Right lobe of liver (tissue), 6 donors: Measurements from ENCODE around the gene TRAK2. TPM values are rescaled to one million over a fixed set of nuclear protein-coding genes. Genes with fewer than 3 reads are reported as not detected.
A peak's percentile ranks its signal among the peaks of the same experiment; 100 is the strongest.
"Not testable (repeated sequence)": the region's sequence is repeated elsewhere in the genome, so short reads cannot be mapped to it uniquely, and the experiment has no call there.

Experiments
- ATAC-seq, 4 donors: fragments of 200-7000 bp; cut with Tn5 transposase; one replicate each; pipeline ENCODE4 v1.9.1; 2020; ENCODE audit warnings: mild to moderate bottlenecking in 4 of 4, moderate library complexity in 4 of 4
- DNase-seq, 3 donors: peaks; one replicate each; pipeline ENCODE4 v3.0.0-alpha.2; 2020
- H3K27ac ChIP-seq, 3 donors: fragments of 200-600 bp; one replicate each; pipeline ENCODE4 v1.8.0; 2022
- H3K27me3 ChIP-seq, 2 donors: fragments of 200-600 bp; one replicate each; pipeline ENCODE4 v1.8.0; 2022
- H3K36me3 ChIP-seq, 4 donors: fragments of 200-600 bp; sonication (generic) in 1 of 4; one replicate each; pipeline versions ENCODE4 v1.5.1 to v1.8.0; 2017 to 2022; ENCODE audit warnings: control low read depth in 1 of 4
- H3K4me1 ChIP-seq, 4 donors: fragments of 200-600 bp; sonication (generic) in 1 of 4; one replicate each; pipeline versions ENCODE4 v1.5.1 to v1.8.0; 2017 to 2022; ENCODE audit warnings: control low read depth in 1 of 4
- H3K4me3 ChIP-seq, 3 donors: fragments of 200-600 bp; one replicate each; pipeline ENCODE4 v1.8.0; 2022
- H3K9me3 ChIP-seq, 4 donors: fragments of 200-600 bp; sonication (generic) in 1 of 4; one replicate each; pipeline versions ENCODE4 v1.5.1 to v1.8.0; 2017 to 2022; ENCODE audit warnings: control low read depth in 1 of 4
- CTCF ChIP-seq, 4 donors: fragments of 200-600 bp in 3 of 4; fragments of 450-650 bp in 1 of 4; IDR thresholded peaks; one replicate each; pipeline versions ENCODE4 v1.5.1 to v1.8.0; 2016 to 2022; ENCODE audit warnings: antibody characterized with exemption in 4 of 4, mild to moderate bottlenecking in 2 of 4
- POLR2A ChIP-seq: fragments of 450-650 bp; IDR thresholded peaks from one replicate; pipeline ENCODE4 v1.6.1; 2017; ENCODE audit warnings: antibody characterized with exemption, mild to moderate bottlenecking
- WGBS: methylation state at CpG from one replicate; pipeline ENCODE4 v1.1.6; 2018; ENCODE audit warnings: low coverage, low lambda C conversion rate; ENCODE audit not compliant: insufficient coverage; ENCODE audit errors: missing lambda C conversion rate; 5-methylcytosine and 5-hydroxymethylcytosine counted together
- intact Hi-C, 2 donors: fragments of 100-400 bp; cut with DNase I; formaldehyde crosslinking; loops; one replicate each; pipeline versions ENCODE4 v1.11.2 to v1.14.1; 2022
- total RNA-seq, 6 experiments: library from RNA; depleted of rRNA in 2 of 6; stranded (reverse); fragments of >200 nt in 2 of 6; fragmentation: NEBNext Ultra II Directional in 3 of 6; extraction: Animal tissue kit (Norgen Biotek cat#: 25700) in 3 of 6; gene quantifications; one replicate each; pipeline versions ENCODE4 v1.1.0 to v1.2.4, GENCODE V29; 2016 to 2023
- donor health status: DM: no; HTN: yes; CAD: no.
- donor health status: DM: no; HTN: no; CAD: no.
- donor health status: DM: no; HTN: no; CAD: no.
- donor health status: DM: no; HTN: yes; CAD: no.
- donor health status: DM: no; HTN: yes; CAD: no.

TRAK2 gene
- total RNA-seq, 6 experiments from 2014 or later = 13.3 to 18.4 (median 14.2) TPM

DNA sequence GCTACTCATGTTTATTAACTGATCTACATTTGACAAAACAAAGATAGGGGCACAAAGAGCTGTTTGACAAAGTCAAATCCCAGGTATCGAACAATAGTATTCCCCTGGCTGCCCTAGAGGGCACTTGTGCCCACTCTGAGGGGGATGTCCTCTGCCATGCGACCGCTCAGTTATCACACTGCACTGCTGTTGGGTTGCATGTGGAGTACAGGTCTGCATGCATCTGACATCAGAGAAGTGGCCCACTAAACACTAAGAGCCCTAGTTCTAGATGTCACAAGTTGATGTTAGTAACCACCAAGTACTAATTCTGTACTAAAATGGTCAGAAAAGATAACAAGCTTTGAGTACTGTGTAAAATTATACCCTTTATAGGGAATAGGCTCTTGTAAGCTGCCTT is 74.0 kb downstream of the TRAK2 start:
- 100% methylated on average over 3 of the region's 3 CpGs for WGBS
- Histone ChIP-seq H3K27me3 (no peaks in the 10 kb centered on the region), H3K4me1 (no peaks in the 10 kb centered on the region), H3K36me3 (peaks cover 0 to 12% (median 4%) of the 10 kb centered on the region in 4 donors), H3K9me3 (no peaks in the 10 kb centered on the region), H3K4me3 (no peak overlapping the region), H3K27ac (no peak overlapping the region)
- ATAC-seq (no peak), DNase-seq (no peak)
- no peak for TF ChIP-seq POLR2A
- TF ChIP-seq CTCF (IDR thresholded peaks at IDR 0.05) = no peak
- intact Hi-C loops = no loop called here

DNA sequence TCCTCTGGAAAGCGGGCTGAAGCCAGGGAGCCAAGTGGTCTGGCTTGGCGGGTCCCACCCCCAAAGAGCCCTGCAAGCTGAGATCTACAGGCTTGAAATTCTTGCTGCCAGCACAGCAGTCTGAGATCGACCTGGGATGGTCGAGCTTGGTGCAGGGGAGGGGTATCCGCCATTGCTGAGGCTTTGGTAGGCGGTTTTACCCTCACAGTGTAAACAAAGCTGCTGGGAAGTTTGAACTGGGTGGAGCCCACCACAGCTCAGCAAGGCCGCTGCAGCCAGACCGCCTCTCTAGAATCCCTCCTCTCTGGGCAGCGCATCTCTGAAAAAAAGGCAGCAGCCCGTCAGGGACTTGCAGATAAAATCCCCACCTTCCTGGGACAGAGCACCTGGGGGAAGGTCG is 81.5 kb downstream of the TRAK2 start:
- intact Hi-C loops = loop anchor here in 1 of 2 donors (10.0 kb wide), 1 partner anchor 115 kb away; no protein-coding TSS in a partner anchor
- 100% methylated on average over 1 of the region's 11 CpGs for WGBS
- H3K4me1 ChIP-seq = no peaks in the 10 kb centered on the region
- TF ChIP-seq POLR2A (no peak), CTCF (IDR thresholded peaks at IDR 0.05) (no peak)
- no peak overlapping the region for H3K27ac ChIP-seq
- H3K9me3 ChIP-seq = no peaks in the 10 kb centered on the region
- DNase-seq (no peak), ATAC-seq (no peak)
- no peaks in the 10 kb centered on the region for H3K36me3 ChIP-seq
- no peak overlapping the region for H3K4me3 ChIP-seq
- H3K27me3 ChIP-seq = no peaks in the 10 kb centered on the region

- H3K4me1 ChIP-seq, H3K36me3 ChIP-seq, DNase-seq, H3K4me3 ChIP-seq, H3K27me3 ChIP-seq, H3K9me3 ChIP-seq, H3K27ac ChIP-seq, ATAC-seq: not testable (repeated sequence)
- 17% methylated on average over 1 of the region's 8 CpGs for WGBS
- intact Hi-C loops = loop anchor here in 1 of 2 donors (10.0 kb wide), 1 partner anchor 115 kb away; no protein-coding TSS in a partner anchor
Observed at GRCh38 chr2:201369318-201369717, 81.9 kb downstream of the TRAK2 start.

DNA sequence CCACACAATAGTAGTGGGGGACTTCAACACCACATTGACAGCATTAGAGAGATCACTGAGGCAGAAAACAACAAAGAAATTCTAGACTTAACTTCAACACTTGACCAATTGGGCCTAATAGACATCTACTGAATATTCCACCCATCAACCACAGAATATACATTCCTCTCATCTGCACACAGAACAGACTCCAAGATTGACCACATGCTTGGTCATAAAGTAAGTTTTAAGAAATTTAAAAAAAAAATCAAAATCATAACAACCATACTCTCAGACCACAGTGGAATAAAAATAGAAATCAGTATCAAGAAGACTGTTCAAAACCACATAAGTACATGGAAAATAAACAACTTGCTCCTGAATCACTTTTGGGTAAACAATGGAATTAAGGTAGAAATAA is 85.1 kb downstream of the TRAK2 start:
- Histone ChIP-seq H3K4me1 (no peaks in the 10 kb centered on the region), H3K9me3 (no peaks in the 10 kb centered on the region), H3K27me3 (no peaks in the 10 kb centered on the region), H3K36me3 (no peaks in the 10 kb centered on the region), H3K4me3 (no peak overlapping the region), H3K27ac (no peak overlapping the region)
- intact Hi-C loops = loop anchor here in 1 of 2 donors (10.0 kb wide), 1 partner anchor 111 kb away; no protein-coding TSS in a partner anchor
- DNase-seq (no peak), ATAC-seq (no peak)
- TF ChIP-seq CTCF (IDR thresholded peaks at IDR 0.05) = no peak
- no peak for TF ChIP-seq POLR2A

- H3K9me3 ChIP-seq = no peaks in the 10 kb centered on the region
- H3K4me1 ChIP-seq = no peaks in the 10 kb centered on the region
- 50% methylated on average over 2 of the region's 2 CpGs for WGBS
- no peaks in the 10 kb centered on the region for H3K36me3 ChIP-seq
- no peak overlapping the region for H3K4me3 ChIP-seq
- no peaks in the 10 kb centered on the region for H3K27me3 ChIP-seq
- ATAC-seq (peak; percentile 87 to 95 (median 88)), DNase-seq (no peak)
- intact Hi-C loops = loop anchor here (5.0 to 10.0 kb wide), 2 partner anchors 109 to 127 kb away; no protein-coding TSS in a partner anchor
- no peak overlapping the region for H3K27ac ChIP-seq
- TF ChIP-seq CTCF (IDR thresholded peaks at IDR 0.05) = peak; percentile 77 to 87 (median 82)
- no peak for TF ChIP-seq POLR2A
Observed at GRCh38 chr2:201363857-201364560, 87.2 kb downstream of the TRAK2 start.
